ENCODE results near the gene TBXA2R. TPM values are rescaled to one million over a fixed set of nuclear protein-coding genes. Genes with fewer than 3 reads are reported as not detected.

The TBXA2R gene
- total RNA-seq, 1 donor from 2014 or later, result 1.9 TPM

- no peak for DNase-seq (ENCODE audit: low spot score)
- intact Hi-C loops (cut with DNase I), result no loop called here
These were observed 15.0 kb upstream of the TBXA2R start for GRCh38 chr19:3621689-3622088.

- DNase-seq (ENCODE audit: low spot score), result no peak
These were observed 14.3 kb upstream of the TBXA2R start for GRCh38 chr19:3620817-3621547.

GRCh38 chr19:3620145-3620816 is 13.6 kb upstream of the TBXA2R start:
- DNase-seq (ENCODE audit: low spot score), result no peak
- intact Hi-C loops (cut with DNase I), result loop anchor here (1.0 kb wide), 1 partner anchor 75 kb away; no protein-coding TSS in a partner anchor

More at GRCh38 chr19:3620817-3621547, 14.3 kb upstream of the TBXA2R start:
- intact Hi-C loops (cut with DNase I), result loop anchor here (1.0 kb wide), 1 partner anchor 76 kb away; no protein-coding TSS in a partner anchor

- no peak for DNase-seq (ENCODE audit: low spot score)
- intact Hi-C loops (cut with DNase I), result loop anchor here (1.0 to 2.0 kb wide), 2 partner anchors 74 to 315 kb away; no protein-coding TSS in a partner anchor
These were observed 12.9 kb upstream of the TBXA2R start for GRCh38 chr19:3619631-3620012.

GRCh38 chr19:3618811-3619630 is 12.3 kb upstream of the TBXA2R start:
- intact Hi-C loops (cut with DNase I), result loop anchor here (1.0 to 2.0 kb wide), 2 partner anchors 34 to 314 kb away; partner anchors contain the start of gene GIPC3
- DNase-seq (ENCODE audit: low spot score), result no peak

- intact Hi-C loops (cut with DNase I), result loop anchor here (1.0 to 2.0 kb wide), 2 partner anchors 33 to 313 kb away; partner anchors contain the start of gene GIPC3
- no peak for DNase-seq (ENCODE audit: low spot score)
These were observed 11.6 kb upstream of the TBXA2R start for GRCh38 chr19:3618144-3618810.

- no peak for DNase-seq (ENCODE audit: low spot score)
- intact Hi-C loops (cut with DNase I), result no loop called here
These were observed 10.8 kb upstream of the TBXA2R start for GRCh38 chr19:3617463-3617862.

GRCh38 chr19:3615524-3616135 is 9.0 kb upstream of the TBXA2R start:
- intact Hi-C loops (cut with DNase I), result no loop called here
- DNase-seq (ENCODE audit: low spot score), result no peak

- no peak for DNase-seq (ENCODE audit: low spot score)
- intact Hi-C loops (cut with DNase I), result no loop called here
These were observed 8.3 kb upstream of the TBXA2R start for GRCh38 chr19:3614858-3615505.

GRCh38 chr19:3613818-3614661 is 7.4 kb upstream of the TBXA2R start:
- intact Hi-C loops (cut with DNase I), result no loop called here
- DNase-seq (ENCODE audit: low spot score), result no peak

- no peak for DNase-seq (ENCODE audit: low spot score)
- intact Hi-C loops (cut with DNase I), result no loop called here
These were observed 6.4 kb upstream of the TBXA2R start for GRCh38 chr19:3612901-3613741.

GRCh38 chr19:3612330-3612729 is 5.7 kb upstream of the TBXA2R start:
- intact Hi-C loops (cut with DNase I), result no loop called here

GRCh38 chr19:3611841-3612240 is 5.2 kb upstream of the TBXA2R start:
- intact Hi-C loops (cut with DNase I), result no loop called here
- DNase-seq (ENCODE audit: low spot score), result no peak

More at GRCh38 chr19:3612330-3612729, 5.7 kb upstream of the TBXA2R start:
- DNase-seq (ENCODE audit: low spot score), result no peak

- DNase-seq (ENCODE audit: low spot score), result no peak
- intact Hi-C loops (cut with DNase I), result no loop called here
These were observed 4.4 kb upstream of the TBXA2R start for GRCh38 chr19:3610745-3611717.

Data from cardiac septum (tissue), 1 donor.